ENCODE measurements around the gene NOS2. TPM values are rescaled to one million over a fixed set of nuclear protein-coding genes. Genes with fewer than 3 reads are reported as not detected.

NOS2 gene
- polyA plus RNA-seq, 3 donors: 1.6 to 2.5 (median 2.4) TPM

DNA sequence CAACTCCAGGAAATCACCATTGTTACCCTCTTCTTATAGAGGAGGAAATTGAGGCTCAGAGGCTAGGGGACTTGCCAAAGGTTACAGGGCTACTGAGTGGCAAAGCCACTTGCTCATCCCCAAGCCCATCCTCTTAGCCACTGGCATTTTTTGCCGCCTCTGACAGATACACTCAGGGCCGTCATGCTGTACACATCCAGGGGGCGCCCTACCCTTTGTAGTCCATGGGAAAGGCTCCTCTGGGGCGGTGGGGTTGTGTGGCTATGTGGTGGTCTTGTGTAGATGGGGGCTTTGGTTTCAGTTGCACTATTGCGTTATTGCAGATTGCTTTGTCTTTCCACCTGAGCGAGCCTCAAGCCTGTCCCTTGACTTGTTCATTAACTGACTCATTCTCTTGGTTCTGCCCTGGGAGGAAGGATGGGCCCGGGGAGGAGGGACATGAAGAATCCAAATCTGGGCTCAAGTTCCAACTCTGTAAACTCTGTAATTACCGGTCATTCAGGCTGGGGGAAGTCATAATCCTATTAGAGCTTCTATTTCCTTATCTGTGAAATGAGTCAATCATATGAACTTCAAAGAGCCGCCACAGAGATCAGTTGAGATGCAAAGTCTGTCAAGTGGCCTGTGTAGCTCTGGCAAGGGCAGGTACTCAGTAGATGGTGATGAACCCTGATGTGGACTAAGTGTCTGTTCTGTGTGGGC is 2.8 kb downstream of the NOS2 start:
- no peak for DNase-seq (ENCODE audit: extremely low read depth in 1 of 11, low read depth in 9 of 11, low spot score in 4 of 11)

- DNase-seq (ENCODE audit: extremely low read depth in 1 of 11, low read depth in 9 of 11, low spot score in 4 of 11): no peak
Observed at GRCh38 chr17:27793906-27794569, 6.3 kb downstream of the NOS2 start.

GRCh38 chr17:27793168-27793905 is 7.0 kb downstream of the NOS2 start:
- DNase-seq (ENCODE audit: extremely low read depth in 1 of 11, low read depth in 9 of 11, low spot score in 4 of 11): peak in 3 of 11 donors; percentile 15 to 28 (median 21)

- DNase-seq (ENCODE audit: extremely low read depth in 1 of 11, low read depth in 9 of 11, low spot score in 4 of 11): no peak
Observed at GRCh38 chr17:27792095-27792494, 8.2 kb downstream of the NOS2 start.

DNA sequence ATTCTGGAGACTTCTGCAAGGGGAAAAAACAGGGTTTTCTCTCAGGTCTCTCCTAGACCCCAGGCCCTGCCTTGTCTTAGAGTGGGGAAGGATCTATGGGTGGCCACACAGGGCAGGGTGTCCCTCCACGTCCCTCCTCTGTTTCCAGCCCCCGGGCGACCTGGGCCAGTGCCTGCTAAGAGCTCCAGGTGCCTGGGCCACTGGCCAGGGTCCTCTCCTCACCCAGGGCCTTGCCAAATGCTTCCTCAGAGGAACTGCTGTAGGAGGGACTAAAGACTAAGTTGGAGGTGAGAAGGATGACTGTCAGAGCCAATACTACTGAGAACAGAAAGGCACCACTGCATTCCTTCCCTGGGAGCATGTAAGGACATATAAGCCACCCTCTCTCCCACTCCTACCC is 11.4 kb downstream of the NOS2 start:
- DNase-seq (ENCODE audit: extremely low read depth in 1 of 11, low read depth in 9 of 11, low spot score in 4 of 11): no peak

- DNase-seq (ENCODE audit: extremely low read depth in 1 of 11, low read depth in 9 of 11, low spot score in 4 of 11): no peak
Observed at GRCh38 chr17:27783440-27784350, 16.6 kb downstream of the NOS2 start.

GRCh38 chr17:27782791-27783206 is 17.5 kb downstream of the NOS2 start:
- DNase-seq (ENCODE audit: extremely low read depth in 1 of 11, low read depth in 9 of 11, low spot score in 4 of 11): peak in 2 of 11 donors; percentile 12 to 26

DNA sequence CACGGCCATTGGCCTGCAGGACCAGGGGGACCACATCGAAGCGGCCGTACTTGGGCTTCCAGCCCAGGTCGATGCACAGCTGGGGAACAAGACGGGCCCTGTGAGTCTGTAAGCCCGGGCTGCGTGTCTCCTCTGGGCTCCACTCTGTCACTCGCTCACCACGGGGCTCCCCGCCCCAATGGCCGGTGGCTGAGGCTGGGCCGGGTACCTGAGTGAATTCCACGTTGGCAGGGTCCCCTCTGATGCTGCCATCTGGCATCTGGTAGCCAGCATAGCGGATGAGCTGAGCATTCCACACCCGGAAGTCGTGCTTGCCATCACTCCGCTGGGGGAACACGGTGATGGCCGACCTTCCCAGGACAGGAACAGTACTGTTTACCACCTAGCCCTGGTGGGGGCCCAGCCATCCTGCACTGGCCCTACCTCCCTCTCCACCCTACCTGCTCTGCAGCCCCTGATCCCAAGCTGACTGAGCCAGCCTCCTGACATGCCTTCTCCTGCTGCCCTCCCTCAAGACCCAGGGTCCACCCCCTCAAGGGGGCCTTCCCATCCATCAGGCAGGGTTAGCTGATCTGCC is 19.4 kb downstream of the NOS2 start:
- DNase-seq (ENCODE audit: extremely low read depth in 1 of 11, low read depth in 9 of 11, low spot score in 4 of 11): no peak

DNA sequence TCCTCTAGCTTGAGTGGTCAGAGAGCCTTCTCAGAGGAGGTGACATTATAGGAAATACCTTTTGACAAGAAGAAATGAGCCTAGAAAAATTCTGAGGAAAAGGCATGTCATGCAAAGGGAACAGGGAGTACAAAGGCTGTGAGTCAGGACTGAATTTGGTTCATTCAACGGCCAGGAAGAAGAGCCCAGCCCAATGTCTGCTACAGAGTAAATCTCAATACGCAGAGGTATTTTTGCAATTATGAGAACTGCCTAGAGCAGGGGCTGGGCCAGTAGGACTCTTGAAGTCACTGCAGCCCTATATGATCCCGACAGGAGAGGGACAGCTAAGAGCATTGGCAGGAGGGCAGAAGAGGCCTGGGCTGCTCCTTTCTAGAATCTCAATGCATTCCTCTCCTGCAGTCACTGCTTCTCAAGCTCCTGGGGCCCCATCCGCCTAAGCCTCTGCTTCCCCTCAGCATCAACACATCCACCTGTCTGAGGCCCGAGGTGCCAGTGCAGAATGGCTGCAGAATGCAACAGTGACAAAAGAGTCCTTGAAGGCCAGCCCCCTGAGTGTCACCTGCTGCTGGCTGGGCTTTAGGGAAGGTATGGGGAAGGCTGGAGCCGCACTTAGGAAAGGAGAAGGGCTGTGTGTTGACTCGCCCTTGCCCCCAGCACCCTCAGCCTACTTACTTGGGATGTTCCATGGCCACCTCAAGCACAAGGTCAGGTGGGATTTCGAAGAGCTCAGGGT is 20.1 kb downstream of the NOS2 start:
- DNase-seq (ENCODE audit: extremely low read depth in 1 of 11, low read depth in 9 of 11, low spot score in 4 of 11): no peak

GRCh38 chr17:27778183-27778582 is 22.1 kb downstream of the NOS2 start:
- no peak for DNase-seq (ENCODE audit: extremely low read depth in 1 of 11, low read depth in 9 of 11, low spot score in 4 of 11)

DNA sequence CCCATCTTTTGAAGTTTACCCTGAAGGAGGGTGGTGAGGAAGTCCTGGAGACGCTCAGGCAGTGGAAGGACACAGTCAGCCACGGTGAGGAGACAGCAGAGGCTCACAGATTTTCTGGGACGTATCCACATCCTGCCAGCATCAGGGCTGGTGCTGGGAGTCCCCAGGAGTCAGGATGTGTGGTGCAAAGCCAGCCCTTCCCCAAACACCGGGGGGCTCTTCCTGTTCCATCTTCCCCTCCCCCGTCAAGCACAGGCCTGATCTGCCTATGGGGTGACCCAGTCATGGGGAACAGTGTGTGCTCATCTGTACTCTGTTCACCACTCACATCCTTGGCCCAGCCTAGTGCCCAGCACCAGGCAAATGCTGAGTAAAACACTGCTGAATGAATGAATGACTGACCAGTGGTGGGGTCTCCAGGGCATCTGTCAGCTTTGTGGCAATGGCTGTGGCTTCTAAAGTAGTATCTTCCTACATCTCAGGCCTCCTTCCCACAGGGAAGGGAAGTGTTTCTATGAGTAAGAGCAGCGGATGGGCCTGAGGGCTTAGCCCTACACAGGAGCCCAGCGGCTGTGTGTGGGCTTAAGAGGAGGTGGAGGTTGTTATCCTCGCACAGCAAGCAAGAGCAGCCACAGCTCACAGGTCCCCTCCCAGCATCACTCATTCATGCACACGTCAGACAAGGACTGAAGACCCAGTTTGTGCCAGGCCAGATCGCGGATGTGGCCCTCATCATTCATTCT is 23.3 kb downstream of the NOS2 start:
- no peak for DNase-seq (ENCODE audit: extremely low read depth in 1 of 11, low read depth in 9 of 11, low spot score in 4 of 11)

GRCh38 chr17:27771586-27771985 is 28.7 kb downstream of the NOS2 start:
- DNase-seq (ENCODE audit: extremely low read depth in 1 of 11, low read depth in 9 of 11, low spot score in 4 of 11): no peak

DNA sequence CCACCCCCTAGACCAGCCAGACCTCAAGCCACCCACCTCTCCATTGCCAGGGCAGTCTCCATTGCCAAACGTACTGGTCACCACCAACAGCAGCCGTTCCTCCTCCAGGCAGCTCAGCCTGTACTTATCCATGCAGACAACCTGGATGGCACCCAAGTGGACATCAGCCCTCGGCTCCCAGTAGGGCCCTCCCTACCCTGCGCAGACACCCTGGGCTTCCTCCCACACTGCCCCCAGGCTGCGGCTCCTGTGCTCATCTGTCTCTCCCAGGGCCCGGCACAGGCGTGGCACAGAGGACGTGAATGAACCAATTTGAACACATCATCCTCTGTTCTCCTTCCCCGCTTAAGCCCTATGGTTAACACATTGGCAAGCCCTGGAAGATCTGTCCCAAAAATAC is 29.5 kb downstream of the NOS2 start:
- DNase-seq (ENCODE audit: extremely low read depth in 1 of 11, low read depth in 9 of 11, low spot score in 4 of 11): no peak

DNA sequence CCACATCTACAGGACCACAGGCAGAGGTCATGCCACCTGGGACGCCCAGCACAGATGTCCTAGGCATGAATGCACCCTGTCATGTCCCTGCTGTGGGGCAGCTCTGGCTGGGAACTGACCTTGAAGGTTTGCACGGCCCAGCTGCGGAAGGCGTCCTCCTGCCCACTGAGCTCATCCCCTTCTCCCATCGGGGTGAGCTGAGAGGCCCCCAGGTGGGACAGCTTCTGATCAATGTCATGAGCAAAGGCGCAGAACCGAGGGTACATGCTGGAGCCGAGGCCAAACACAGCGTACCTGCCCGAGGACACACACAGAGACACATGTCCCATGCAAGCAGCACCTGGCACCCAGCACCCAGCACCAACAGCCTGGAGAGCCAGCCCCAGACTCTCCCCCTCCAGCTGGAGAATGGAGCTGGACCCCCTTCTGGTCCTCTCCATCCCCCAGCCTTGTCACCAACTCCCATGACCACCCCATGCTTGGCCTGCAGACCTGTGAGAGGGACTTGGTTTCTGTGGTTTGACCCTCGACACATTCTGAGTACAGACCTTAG is 31.4 kb downstream of the NOS2 start:
- DNase-seq (ENCODE audit: extremely low read depth in 1 of 11, low read depth in 9 of 11, low spot score in 4 of 11): no peak

- DNase-seq (ENCODE audit: extremely low read depth in 1 of 11, low read depth in 9 of 11, low spot score in 4 of 11): no peak
Observed at GRCh38 chr17:27766438-27766837, 33.9 kb downstream of the NOS2 start.

GRCh38 chr17:27765353-27765752 is 35.0 kb downstream of the NOS2 start:
- no peak for DNase-seq (ENCODE audit: extremely low read depth in 1 of 11, low read depth in 9 of 11, low spot score in 4 of 11)

GRCh38 chr17:27764589-27764988 is 35.7 kb downstream of the NOS2 start:
- DNase-seq (ENCODE audit: extremely low read depth in 1 of 11, low read depth in 9 of 11, low spot score in 4 of 11): no peak

Measured in renal cortex interstitium (tissue), 11 donors.